LHCN-M2 (cell line): ENCODE measurements around the gene C1orf159. TPM values are rescaled to one million over a fixed set of nuclear protein-coding genes. Genes with fewer than 3 reads are reported as not detected.

Source experiments
- DNase-seq: peaks from one replicate; pipeline ENCODE4 v3.0.0-alpha.2; 2012; ENCODE audit warnings: low read depth
- total RNA-seq: library from RNA; depleted of rRNA; stranded (reverse); fragments of >200 nt; gene quantifications from 2 replicates; pipeline ENCODE4 v1.2.3, GENCODE V29; 2014

The C1orf159 gene
- total RNA-seq, 1 experiment from 2014 or later, result 18.8 TPM

DNA sequence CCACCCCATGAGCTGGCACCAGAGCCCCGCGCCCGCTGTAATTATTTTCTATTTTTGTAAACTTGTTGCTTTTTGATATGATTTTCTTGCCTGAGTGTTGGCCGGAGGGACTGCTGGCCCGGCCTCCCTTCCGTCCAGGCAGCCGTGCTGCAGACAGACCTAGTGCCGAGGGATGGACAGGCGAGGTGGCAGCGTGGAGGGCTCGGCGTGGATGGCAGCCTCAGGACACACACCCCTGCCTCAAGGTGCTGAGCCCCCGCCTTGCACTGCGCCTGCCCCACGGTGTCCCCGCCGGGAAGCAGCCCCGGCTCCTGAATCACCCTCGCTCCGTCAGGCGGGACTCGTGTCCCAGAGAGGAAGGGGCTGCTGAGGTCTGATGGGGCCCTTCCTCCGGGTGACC lies 60.9 kb downstream of the C1orf159 start:
- DNase-seq, result no peak

DNA sequence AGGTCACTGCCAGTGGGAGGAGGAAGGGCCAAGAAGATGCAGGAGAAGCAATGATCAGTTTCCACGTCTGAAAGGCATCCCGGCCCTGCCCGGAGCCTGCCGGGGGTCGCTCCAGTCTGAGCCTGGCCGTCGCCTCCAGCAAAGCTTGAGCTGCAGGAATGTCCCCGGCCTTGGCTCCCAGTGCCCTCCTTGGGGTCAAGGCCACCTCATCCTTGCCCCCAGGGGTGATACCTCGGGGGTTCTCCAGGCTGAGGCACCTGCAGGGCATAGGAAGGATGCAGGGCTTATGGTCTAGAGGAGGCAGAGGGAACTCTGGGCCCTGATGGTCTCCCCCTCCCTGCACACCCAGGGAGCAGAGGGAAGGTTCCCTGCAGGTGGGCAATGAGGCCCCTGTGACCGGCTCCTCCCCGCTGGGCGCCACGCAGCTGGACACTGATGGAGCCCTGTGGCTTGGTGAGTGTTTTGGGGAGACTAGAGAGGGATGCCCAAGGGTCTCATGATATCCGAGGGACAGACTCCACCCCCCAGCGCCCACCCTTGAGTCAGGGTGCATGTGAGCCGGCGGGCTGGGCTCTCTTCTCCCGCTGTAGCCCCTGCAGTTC lies 61.7 kb downstream of the C1orf159 start:
- DNase-seq, result no peak

DNA sequence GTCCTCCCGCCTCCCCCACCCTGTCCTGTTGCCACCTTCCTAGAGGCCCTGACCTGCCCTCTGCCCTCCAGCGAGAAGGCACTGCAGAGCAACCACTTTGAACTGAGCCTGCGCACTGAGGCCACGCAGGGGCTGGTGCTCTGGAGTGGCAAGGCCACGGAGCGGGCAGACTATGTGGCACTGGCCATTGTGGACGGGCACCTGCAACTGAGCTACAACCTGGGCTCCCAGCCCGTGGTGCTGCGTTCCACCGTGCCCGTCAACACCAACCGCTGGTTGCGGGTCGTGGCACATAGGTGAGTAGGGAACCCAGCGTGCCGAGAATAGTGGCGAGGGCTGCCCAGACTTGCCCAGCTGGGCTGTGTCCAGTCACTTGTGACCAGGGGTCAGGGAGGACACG lies 62.2 kb downstream of the C1orf159 start:
- no peak for DNase-seq

DNA sequence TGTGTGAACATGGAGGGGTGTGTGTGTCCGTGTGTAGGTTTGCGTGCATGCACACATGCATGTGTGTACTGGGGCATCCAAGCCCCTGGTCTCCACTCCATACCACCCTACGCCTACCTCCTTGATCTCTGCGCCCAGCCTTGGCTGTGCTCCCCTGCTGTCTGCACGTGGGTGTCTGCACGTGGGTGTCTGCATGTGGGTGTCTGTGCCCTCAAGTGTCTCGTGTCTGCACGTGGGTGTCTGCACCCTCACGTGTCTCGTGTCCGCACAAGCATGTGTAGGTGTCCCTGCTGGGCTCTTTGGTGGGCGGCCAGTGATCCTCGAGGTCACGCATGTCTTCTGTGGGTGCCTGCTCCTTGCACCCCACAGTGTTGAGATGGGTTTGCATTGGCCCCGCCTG lies 62.9 kb downstream of the C1orf159 start:
- DNase-seq, result no peak

DNA sequence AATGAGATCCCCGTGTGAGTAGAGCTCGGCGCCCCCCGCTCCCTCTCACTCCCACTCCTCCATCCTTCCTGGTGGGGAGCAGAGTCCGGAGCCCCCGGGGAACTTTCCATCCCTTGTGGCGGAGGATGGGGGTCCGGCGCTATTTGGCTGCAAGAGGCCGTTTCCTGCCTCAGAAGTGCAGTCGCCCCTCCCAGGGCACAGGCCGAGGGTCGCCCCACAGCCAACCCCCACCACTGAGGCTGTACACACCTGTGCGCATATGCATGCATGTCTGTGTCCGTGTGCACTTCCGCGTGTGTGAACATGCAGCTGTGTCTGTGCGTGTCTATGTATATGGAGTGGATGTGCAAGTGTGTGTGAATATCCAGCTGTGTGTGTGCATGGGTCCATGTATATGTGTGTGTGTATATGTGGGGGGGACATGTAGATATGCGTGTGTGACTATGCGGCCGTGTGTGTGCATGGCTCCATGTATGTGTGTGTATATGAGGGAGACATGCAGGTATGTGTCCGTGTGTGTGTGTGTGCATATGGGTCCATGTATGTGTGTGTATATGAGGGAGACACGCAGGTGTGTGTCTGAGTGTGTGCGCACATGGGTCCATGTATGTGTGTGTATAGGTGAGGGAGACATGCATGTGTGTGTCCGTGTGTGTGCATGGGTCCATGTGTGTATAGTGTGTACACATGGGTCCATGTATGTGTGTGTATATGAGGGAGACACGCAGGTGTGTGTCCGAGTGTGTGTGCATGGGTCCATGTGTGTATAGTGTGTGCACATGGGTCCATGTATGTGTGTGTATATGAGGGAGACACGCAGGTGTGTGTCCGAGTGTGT lies 63.7 kb downstream of the C1orf159 start:
- DNase-seq, result no peak

DNA sequence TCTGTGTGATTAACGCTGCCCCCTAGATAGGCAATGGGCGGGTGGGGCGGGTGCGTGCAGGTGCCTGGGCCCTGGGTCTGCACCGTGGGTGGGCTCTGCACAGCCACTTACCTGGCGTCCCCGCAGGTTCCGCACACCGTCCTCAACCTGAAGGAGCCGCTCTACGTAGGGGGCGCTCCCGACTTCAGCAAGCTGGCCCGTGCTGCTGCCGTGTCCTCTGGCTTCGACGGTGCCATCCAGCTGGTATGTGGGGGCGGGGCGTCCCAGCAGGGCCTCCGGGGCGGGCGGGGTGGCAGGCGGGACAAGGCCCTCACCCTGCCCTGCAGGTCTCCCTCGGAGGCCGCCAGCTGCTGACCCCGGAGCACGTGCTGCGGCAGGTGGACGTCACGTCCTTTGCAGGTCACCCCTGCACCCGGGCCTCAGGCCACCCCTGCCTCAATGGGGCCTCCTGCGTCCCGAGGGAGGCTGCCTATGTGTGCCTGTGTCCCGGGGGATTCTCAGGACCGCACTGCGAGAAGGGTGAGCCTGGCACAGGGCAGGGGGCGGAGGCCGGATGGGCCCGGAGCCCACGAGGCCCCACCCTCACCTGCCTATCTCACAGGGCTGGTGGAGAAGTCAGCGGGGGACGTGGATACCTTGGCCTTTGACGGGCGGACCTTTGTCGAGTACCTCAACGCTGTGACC lies 64.6 kb downstream of the C1orf159 start:
- no peak for DNase-seq

DNA sequence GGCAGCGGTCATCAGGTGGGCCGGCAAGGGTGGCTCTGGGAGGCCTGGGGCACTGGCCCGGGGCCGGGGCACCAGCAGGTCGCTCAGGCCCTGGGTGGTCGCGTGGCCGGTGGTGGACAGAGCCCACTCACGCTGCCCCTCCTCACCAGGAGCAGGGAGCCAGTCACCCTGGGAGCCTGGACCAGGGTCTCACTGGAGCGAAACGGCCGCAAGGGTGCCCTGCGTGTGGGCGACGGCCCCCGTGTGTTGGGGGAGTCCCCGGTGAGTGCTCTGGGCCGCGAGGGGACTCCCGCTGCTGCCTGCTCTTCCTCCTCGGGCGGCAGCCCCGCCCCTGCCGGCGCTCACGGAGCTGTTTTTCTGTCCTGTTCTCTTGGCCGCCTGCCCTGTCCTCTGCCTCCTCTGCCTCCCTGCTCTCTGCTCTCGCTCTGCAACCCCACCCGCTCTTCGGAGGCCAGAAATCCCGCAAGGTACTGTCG lies 65.3 kb downstream of the C1orf159 start:
- no peak for DNase-seq

DNA sequence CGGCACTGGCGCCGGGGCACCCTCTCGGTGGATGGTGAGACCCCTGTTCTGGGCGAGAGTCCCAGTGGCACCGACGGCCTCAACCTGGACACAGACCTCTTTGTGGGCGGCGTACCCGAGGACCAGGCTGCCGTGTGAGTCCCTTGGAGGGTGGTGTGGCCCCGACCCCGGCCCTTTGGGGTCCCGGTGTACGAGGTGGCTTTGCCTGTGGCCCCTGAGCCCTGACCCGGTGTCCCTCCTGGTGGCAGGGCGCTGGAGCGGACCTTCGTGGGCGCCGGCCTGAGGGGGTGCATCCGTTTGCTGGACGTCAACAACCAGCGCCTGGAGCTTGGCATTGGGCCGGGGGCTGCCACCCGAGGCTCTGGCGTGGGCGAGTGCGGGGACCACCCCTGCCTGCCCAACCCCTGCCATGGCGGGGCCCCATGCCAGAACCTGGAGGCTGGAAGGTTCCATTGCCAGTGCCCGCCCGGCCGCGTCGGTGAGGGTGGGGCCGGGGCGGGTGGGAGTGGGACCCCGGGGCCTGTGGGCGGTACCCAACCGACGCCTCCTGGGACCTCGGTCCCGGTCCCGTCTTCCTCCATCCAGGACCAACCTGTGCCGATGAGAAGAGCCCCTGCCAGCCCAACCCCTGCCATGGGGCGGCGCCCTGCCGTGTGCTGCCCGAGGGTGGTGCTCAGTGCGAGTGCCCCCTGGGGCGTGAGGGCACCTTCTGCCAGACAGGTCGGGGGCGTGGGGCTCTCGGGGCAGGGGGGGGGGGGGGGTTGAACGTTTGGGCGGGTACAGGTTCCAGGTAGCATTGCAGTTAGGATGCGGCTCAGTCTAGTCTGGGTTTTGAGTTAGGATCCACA lies 66.3 kb downstream of the C1orf159 start:
- DNase-seq, result no peak

DNA sequence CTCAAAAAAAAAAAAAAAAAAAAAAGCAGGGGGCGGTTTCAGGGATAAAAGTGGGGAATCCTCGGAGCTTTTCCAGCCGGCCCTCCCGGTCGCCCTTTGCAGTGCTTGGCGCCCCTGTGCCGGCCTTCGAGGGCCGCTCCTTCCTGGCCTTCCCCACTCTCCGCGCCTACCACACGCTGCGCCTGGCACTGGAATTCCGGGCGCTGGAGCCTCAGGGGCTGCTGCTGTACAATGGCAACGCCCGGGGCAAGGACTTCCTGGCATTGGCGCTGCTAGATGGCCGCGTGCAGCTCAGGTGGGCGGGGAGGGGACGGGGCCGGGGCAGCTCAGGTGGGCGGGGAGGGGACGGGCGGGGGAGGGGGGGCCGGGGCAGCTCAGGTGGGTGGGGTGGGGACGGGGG lies 67.1 kb downstream of the C1orf159 start:
- no peak for DNase-seq

DNA sequence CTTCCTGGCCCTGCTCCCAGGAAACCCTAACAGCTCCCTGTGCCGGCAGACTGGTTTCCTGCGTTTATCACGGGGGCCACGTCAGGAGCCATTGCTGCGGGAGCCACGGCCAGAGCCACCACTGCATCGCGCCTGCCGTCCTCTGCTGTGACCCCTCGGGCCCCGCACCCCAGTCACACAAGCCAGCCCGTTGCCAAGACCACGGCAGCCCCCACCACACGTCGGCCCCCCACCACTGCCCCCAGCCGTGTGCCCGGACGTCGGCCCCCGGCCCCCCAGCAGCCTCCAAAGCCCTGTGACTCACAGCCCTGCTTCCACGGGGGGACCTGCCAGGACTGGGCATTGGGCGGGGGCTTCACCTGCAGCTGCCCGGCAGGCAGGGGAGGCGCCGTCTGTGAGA lies 67.9 kb downstream of the C1orf159 start:
- DNase-seq, result no peak

DNA sequence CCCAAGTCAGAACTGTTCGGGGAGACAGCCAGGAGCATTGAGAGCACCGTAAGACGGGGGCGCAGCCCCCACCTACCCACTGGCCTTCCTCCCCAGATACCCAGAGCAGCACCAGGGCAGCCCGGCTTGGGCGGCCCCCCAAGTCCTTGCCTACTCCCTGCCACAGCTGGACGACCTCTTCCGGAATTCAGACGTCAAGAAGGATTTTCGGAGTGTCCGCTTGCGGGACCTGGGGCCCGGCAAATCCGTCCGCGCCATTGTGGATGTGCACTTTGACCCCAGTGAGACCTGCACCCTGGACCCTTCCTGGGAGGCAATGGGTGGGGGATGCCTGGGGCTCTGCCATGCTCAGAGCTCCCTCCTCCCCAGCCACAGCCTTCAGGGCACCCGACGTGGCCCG lies 68.5 kb downstream of the C1orf159 start:
- no peak for DNase-seq

DNA sequence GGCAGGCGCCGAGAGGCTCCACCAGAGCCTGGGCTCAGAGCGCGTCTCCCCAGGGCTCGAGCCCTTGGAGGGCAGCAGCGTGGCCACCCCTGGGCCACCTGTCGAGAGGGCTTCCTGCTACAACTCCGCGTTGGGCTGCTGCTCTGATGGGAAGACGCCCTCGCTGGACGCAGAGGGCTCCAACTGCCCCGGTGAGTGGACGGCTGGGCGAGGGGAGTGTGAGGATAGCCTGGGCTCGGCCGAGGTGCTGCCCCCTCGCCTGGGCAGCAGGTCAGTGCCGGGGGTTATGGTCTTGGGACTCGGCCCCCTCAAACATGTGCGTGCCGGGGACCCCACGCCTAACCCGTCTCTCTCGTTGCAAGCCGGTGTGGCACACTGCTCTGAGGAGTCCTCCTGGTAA lies 69.1 kb downstream of the C1orf159 start:
- DNase-seq, result no peak

DNA sequence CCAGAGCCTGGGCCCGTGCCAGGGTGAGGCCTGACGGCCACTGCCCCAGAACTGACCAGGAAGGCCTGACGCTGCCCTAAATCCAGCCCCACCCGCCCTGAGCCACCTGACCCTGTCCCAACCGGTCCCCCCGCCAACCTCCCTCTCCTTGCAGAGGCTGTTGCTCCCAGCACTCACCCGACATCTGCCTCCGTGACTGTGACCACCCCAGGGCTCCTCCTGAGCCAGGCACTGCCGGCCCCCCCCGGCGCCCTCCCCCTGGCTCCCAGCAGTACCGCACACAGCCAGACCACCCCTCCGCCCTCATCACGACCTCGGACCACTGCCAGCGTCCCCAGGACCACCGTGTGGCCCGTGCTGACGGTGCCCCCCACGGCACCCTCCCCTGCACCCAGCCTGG lies 69.6 kb downstream of the C1orf159 start:
- DNase-seq, result no peak

DNA sequence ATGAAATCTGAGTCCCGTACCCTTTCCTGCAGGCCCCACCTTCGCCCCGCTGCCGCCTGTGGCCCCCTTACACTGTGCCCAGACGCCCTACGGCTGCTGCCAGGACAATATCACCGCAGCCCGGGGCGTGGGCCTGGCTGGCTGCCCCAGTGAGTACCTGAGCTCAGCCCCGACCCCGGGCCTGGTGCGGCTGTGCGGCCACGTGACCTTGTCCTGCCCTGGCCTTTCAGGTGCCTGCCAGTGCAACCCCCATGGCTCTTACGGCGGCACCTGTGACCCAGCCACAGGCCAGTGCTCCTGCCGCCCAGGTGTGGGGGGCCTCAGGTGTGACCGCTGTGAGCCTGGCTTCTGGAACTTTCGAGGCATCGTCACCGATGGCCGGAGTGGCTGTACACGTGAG lies 70.8 kb downstream of the C1orf159 start:
- DNase-seq, result no peak

DNA sequence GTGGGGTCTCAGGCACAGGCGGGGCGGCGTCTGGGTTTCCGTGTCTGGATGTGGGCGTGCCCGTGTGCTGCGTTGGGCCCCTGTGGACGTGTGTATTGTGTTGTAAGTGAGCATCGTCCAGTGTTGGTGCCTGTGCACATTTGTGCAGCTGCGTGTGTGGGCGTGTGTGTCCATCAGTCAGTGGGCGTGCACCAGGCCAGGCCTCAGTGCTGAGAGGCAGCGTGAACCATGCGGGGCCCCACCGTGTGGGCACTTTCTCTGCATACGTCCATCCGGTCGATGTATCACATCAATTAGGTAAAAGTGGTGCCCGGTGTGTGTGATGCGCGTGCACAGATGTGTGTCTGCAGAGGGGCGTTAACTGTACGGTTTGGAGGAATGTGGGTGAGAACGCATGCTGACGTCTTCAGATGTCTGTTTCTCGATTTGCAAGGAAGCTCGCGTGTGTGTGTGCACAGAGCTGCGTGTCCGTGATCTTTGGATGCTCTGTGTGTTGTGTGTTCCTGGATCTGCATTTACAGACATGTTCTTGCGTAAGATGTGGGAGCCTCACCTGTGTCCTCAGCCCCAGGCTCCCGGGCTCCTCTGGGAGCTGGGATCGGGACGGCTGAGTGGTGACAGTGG lies 71.3 kb downstream of the C1orf159 start:
- DNase-seq, result no peak

DNA sequence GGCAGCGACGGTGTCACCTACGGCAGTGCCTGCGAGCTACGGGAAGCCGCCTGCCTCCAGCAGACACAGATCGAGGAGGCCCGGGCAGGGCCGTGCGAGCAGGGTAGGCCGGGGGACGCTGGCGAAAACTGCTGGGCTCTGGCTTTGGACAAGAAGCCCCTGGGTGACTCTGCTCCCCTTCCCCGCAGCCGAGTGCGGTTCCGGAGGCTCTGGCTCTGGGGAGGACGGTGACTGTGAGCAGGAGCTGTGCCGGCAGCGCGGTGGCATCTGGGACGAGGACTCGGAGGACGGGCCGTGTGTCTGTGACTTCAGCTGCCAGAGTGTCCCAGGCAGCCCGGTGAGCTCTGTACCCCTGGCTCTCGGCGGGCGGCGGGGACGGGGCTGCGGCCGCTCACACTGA lies 72.0 kb downstream of the C1orf159 start:
- no peak for DNase-seq

DNA sequence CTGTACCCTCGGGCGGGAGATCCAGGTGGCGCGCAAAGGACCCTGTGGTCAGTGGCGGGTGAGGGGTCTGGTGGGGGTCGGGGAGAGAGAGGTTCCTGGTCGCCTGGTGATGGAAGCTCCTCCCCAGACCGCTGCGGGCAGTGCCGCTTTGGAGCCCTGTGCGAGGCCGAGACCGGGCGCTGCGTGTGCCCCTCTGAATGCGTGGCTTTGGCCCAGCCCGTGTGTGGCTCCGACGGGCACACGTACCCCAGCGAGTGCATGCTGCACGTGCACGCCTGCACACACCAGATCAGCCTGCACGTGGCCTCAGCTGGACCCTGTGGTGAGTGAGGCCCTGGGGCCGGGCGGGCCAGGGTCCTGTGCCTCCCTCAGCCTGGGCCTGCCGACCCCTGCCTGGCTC lies 72.5 kb downstream of the C1orf159 start:
- no peak for DNase-seq

DNA sequence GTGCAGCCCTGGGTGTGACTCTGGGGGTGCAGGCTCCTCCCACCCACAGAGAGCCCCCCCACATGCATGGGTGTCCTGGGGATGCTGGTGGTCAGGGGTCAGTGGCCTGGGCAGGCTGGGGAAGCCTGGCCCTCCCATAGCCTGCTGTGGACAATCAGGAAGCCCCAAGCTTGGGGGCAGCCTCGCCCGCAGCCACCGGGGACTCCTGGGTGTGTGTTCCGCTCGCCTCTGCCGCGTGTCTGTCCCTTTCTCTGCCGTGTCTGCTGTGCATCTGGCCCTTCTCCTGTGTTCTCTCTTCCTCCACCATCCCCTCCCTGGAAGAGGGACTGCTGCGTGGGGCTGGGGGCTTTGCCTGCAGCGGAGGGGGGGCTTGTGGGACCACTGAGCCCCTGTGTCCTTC lies 73.1 kb downstream of the C1orf159 start:
- DNase-seq, result no peak

DNA sequence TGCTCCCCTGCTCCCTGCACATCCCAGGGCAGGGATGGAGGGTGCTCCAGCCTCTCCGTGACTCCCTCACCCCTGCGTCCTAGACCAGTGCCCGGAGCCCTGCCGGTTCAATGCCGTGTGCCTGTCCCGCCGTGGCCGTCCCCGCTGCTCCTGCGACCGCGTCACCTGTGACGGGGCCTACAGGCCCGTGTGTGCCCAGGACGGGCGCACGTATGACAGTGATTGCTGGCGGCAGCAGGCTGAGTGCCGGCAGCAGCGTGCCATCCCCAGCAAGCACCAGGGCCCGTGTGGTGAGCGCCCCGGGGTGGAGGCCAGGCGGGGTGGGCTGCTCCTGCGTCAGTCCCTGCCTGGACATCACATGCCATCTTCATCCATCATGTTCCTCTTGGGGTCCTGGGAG lies 74.0 kb downstream of the C1orf159 start:
- DNase-seq, result no peak

DNA sequence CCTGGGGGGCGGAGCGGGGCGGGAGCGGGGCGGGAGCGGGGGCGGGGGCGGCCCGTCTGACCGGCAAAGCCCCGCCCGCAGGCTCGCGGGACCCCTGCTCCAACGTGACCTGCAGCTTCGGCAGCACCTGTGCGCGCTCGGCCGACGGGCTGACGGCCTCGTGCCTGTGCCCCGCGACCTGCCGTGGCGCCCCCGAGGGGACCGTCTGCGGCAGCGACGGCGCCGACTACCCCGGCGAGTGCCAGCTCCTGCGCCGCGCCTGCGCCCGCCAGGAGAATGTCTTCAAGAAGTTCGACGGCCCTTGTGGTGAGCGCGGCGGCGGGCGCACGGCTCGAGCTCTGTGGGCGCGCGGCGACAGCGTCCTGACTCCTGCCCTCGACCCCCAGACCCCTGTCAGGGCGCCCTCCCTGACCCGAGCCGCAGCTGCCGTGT lies 74.8 kb downstream of the C1orf159 start:
- no peak for DNase-seq
